ENCODE results near the gene CMTM2.

DNA sequence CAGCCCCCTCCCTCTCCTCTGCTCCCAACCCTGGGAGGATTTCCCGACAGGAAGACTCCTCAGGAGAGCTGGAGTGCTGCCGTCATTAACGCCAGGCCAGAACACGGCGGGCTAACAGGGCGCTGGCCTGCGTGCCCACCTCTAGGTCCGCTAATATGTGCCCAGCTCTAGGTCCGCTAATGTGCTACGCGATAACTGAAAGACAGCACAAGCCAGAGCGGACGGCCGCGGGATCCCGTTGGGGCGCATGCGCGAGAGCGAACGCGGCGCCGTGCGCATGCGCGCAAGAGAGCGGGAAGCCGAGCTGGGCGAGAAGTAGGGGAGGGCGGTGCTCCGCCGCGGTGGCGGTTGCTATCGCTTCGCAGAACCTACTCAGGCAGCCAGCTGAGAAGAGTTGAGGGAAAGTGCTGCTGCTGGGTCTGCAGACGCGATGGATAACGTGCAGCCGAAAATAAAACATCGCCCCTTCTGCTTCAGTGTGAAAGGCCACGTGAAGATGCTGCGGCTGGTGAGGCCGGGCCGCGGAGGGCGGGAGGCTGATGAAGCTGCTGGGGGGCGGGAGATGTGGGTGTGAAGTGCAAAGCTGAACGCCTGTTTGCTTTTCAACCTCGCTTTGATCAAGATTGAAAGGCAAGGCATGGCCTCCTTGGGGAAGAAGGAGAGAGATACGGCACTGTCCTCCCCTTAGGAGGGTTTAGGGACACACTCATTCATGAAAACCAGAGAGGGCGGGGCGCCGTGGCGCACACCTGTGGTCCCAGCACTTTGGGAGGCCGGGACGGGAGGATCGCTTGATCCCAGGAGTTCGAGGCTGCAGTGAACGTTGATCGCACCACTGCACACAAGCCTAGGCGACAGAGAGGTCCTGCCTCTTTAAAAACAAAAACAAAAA, 26.7 kb upstream of the CMTM2 start, which contains the start of gene CKLF:
- TF ChIP-seq, protein P1, sequence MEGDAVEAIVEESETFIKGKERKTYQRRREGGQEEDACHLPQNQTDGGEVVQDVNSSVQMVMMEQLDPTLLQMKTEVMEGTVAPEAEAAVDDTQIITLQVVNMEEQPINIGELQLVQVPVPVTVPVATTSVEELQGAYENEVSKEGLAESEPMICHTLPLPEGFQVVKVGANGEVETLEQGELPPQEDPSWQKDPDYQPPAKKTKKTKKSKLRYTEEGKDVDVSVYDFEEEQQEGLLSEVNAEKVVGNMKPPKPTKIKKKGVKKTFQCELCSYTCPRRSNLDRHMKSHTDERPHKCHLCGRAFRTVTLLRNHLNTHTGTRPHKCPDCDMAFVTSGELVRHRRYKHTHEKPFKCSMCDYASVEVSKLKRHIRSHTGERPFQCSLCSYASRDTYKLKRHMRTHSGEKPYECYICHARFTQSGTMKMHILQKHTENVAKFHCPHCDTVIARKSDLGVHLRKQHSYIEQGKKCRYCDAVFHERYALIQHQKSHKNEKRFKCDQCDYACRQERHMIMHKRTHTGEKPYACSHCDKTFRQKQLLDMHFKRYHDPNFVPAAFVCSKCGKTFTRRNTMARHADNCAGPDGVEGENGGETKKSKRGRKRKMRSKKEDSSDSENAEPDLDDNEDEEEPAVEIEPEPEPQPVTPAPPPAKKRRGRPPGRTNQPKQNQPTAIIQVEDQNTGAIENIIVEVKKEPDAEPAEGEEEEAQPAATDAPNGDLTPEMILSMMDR (IDR thresholded peaks at IDR 0.05; ENCODE audit: insufficient read depth, low read length): no peak
- TF ChIP-seq POLR2AphosphoS5 (IDR thresholded peaks at IDR 0.05; ENCODE audit: low read depth): peak; percentile 90; the same call in 1 of the 2 replicates
